CD4-positive, alpha-beta memory T cell (primary cell): ENCODE results near the gene TM4SF20. TPM values are rescaled to one million over a fixed set of nuclear protein-coding genes. Genes with fewer than 3 reads are reported as not detected.

ENCODE experiments used
- CTCF ChIA-PET: fragments of 350-600 bp; sonication (Branson Sonifier 250); formaldehyde crosslinking; loops from one replicate; lab custom pipeline; 2021; ENCODE audit warnings: inconsistent platforms; ENCODE audit not compliant: partially characterized antibody; lab: Charles Lee
- POLR2A ChIA-PET: fragments of 350-600 bp; sonication (Branson Sonifier 250); formaldehyde crosslinking; loops from one replicate; lab custom pipeline; 2021; ENCODE audit not compliant: partially characterized antibody; lab: Charles Lee
- DNase-seq, 5 donors: peaks; one replicate each; pipeline versions ENCODE4 v3.0.0 to v3.0.0-alpha.2; 2020 to 2022; ENCODE audit warnings: mixed read lengths in 1 of 5
- H3K27ac ChIP-seq: one replicate; pipeline ENCODE4 v1.7.0; 2013; ENCODE audit warnings: low read depth, low read length
- H3K27me3 ChIP-seq: 2 replicates; pipeline ENCODE4 v1.7.0; 2013; ENCODE audit warnings: mild to moderate bottlenecking, low read length, moderate library complexity; ENCODE audit not compliant: insufficient read depth
- H3K36me3 ChIP-seq: 2 replicates; pipeline ENCODE4 v1.7.0; 2013; ENCODE audit warnings: mild to moderate bottlenecking, low read length, moderate library complexity; ENCODE audit not compliant: insufficient read depth
- H3K4me1 ChIP-seq: 2 replicates; pipeline ENCODE4 v1.7.0; 2013; ENCODE audit warnings: mild to moderate bottlenecking, low read length, moderate library complexity; ENCODE audit not compliant: insufficient read depth
- H3K4me3 ChIP-seq, 2 donors: one replicate each; pipeline ENCODE4 v1.7.0; 2013; ENCODE audit warnings: low read length in 2 of 2, mild to moderate bottlenecking in 1 of 2
- H3K9me3 ChIP-seq, 2 donors: one replicate each; pipeline ENCODE4 v1.7.0; 2013; ENCODE audit warnings: low read length in 2 of 2, control low read depth in 1 of 2; ENCODE audit not compliant: control insufficient read depth in 1 of 2
- H3K27ac Mint-ChIP-seq, 7 donors: one replicate each; pipeline ENCODE4 v1.8.0; 2020 to 2021; ENCODE audit warnings: mixed read lengths in 7 of 7, mild to moderate bottlenecking in 6 of 7, inconsistent platforms in 3 of 7, moderate library complexity in 3 of 7
- H3K27me3 Mint-ChIP-seq, 2 donors: one replicate each; pipeline ENCODE4 v1.8.0; 2020 to 2021; ENCODE audit warnings: mixed read lengths in 2 of 2
- H3K36me3 Mint-ChIP-seq, 2 donors: one replicate each; pipeline ENCODE4 v1.8.0; 2020 to 2021; ENCODE audit warnings: mixed read lengths in 2 of 2, inconsistent platforms in 1 of 2, mild to moderate bottlenecking in 1 of 2
- H3K4me1 Mint-ChIP-seq, 4 donors: one replicate each; pipeline ENCODE4 v1.8.0; 2020 to 2021; ENCODE audit warnings: mixed read lengths in 4 of 4, mild to moderate bottlenecking in 1 of 4
- H3K4me3 Mint-ChIP-seq, 8 donors: one replicate each; pipeline ENCODE4 v1.8.0; 2020 to 2021; ENCODE audit warnings: mixed read lengths in 8 of 8, mild to moderate bottlenecking in 7 of 8, moderate library complexity in 6 of 8, inconsistent platforms in 3 of 8
- H3K9me3 Mint-ChIP-seq, 8 donors: one replicate each; pipeline ENCODE4 v1.8.0; 2020 to 2021; ENCODE audit warnings: mixed read lengths in 8 of 8, mild to moderate bottlenecking in 5 of 8, inconsistent platforms in 3 of 8, moderate library complexity in 1 of 8
- intact Hi-C: fragments of 100-400 bp; cut with micrococcal nuclease; formaldehyde crosslinking; loops from one replicate; pipeline ENCODE4 v1.15.1; 2023
- polyA plus RNA-seq, 2 donors: library from polyadenylated mRNA; unstranded; fragments of 300-500 nt; fragmentation: Illumina TruSeq; gene quantifications; one replicate each; pipeline ENCODE4 v1.2.3, GENCODE V29; 2021
- total RNA-seq, 2 experiments: library from RNA; stranded (reverse); gene quantifications; one replicate each; pipeline ENCODE4 v1.2.3, GENCODE V29; 2021

TM4SF20 gene
- total and polyA plus RNA-seq, 4 experiments from 2014 or later = not detected

- POLR2A ChIA-PET = interaction anchor here (1.3 kb wide), 1 partner anchor 12 kb away, joined by 3 read pairs; no protein-coding TSS in a partner anchor
- Mint-ChIP-seq H3K36me3 (no peaks in the 10 kb centered on the region), H3K27ac (no peak overlapping the region), H3K4me1 (peaks cover 0 to 2% (median 0%) of the 10 kb centered on the region in 4 donors), H3K4me3 (no peak overlapping the region), H3K9me3 (no peaks in the 10 kb centered on the region), H3K27me3 (peaks cover 2 to 7% of the 10 kb centered on the region in 2 donors)
- DNase-seq = no peak
- Histone ChIP-seq H3K4me3 (no peak overlapping the region), H3K36me3 (no peaks in the 10 kb centered on the region), H3K9me3 (no peaks in the 10 kb centered on the region), H3K27me3 (no peaks in the 10 kb centered on the region), H3K27ac (no peak overlapping the region), H3K4me1 (no peaks in the 10 kb centered on the region)
- intact Hi-C loops = no loop called here
- CTCF ChIA-PET = no interaction called here
Measured at GRCh38 chr2:227374158-227374557, 4.9 kb downstream of the TM4SF20 start.

GRCh38 chr2:227373389-227373788, 5.7 kb downstream of the TM4SF20 start:
- H3K9me3 Mint-ChIP-seq = no peaks in the 10 kb centered on the region
- Histone ChIP-seq H3K27me3 (no peaks in the 10 kb centered on the region), H3K27ac (no peak overlapping the region), H3K36me3 (no peaks in the 10 kb centered on the region), H3K9me3 (no peaks in the 10 kb centered on the region), H3K4me1 (no peaks in the 10 kb centered on the region), H3K4me3 (no peak overlapping the region)
- peaks cover 0 to 2% (median 0%) of the 10 kb centered on the region in 4 donors for H3K4me1 Mint-ChIP-seq
- H3K36me3 Mint-ChIP-seq = no peaks in the 10 kb centered on the region
- H3K4me3 Mint-ChIP-seq = no peak overlapping the region
- H3K27me3 Mint-ChIP-seq = peaks cover 2 to 8% of the 10 kb centered on the region in 2 donors
- no peak for DNase-seq
- ChIA-PET CTCF (no interaction called here), POLR2A (interaction anchor here (1.3 kb wide), 1 partner anchor 13 kb away, joined by 3 read pairs; no protein-coding TSS in a partner anchor)
- intact Hi-C loops = no loop called here
- no peak overlapping the region for H3K27ac Mint-ChIP-seq

GRCh38 chr2:227370791-227371312, 8.3 kb downstream of the TM4SF20 start:
- Histone ChIP-seq H3K4me1 (no peaks in the 10 kb centered on the region), H3K9me3 (no peaks in the 10 kb centered on the region), H3K27me3 (no peaks in the 10 kb centered on the region), H3K4me3 (no peak overlapping the region), H3K27ac (no peak overlapping the region), H3K36me3 (no peaks in the 10 kb centered on the region)
- intact Hi-C loops = no loop called here
- Mint-ChIP-seq H3K27ac (no peak overlapping the region), H3K4me1 (peaks cover 0 to 2% (median 0%) of the 10 kb centered on the region in 4 donors), H3K9me3 (no peaks in the 10 kb centered on the region), H3K4me3 (no peak overlapping the region), H3K36me3 (no peaks in the 10 kb centered on the region), H3K27me3 (peaks cover 2 to 8% of the 10 kb centered on the region in 2 donors)
- ChIA-PET CTCF (no interaction called here), POLR2A (no interaction called here)
- DNase-seq = no peak

GRCh38 chr2:227370092-227370491, 9.0 kb downstream of the TM4SF20 start:
- no peaks in the 10 kb centered on the region for H3K4me1 ChIP-seq
- H3K4me3 Mint-ChIP-seq = no peak overlapping the region
- peaks cover 0 to 2% (median 0%) of the 10 kb centered on the region in 4 donors for H3K4me1 Mint-ChIP-seq
- POLR2A ChIA-PET = no interaction called here
- no peak for DNase-seq
- no peak overlapping the region for H3K4me3 ChIP-seq
- CTCF ChIA-PET = no interaction called here
- no peaks in the 10 kb centered on the region for H3K9me3 Mint-ChIP-seq
- no peak overlapping the region for H3K27ac Mint-ChIP-seq
- no peaks in the 10 kb centered on the region for H3K36me3 ChIP-seq
- no peak overlapping the region for H3K27ac ChIP-seq
- no peaks in the 10 kb centered on the region for H3K9me3 ChIP-seq
- intact Hi-C loops = no loop called here
- no peaks in the 10 kb centered on the region for H3K27me3 ChIP-seq
- H3K36me3 Mint-ChIP-seq = no peaks in the 10 kb centered on the region
- H3K27me3 Mint-ChIP-seq = peaks cover 2 to 8% of the 10 kb centered on the region in 2 donors

- H3K9me3 Mint-ChIP-seq = no peaks in the 10 kb centered on the region
- intact Hi-C loops = no loop called here
- no peaks in the 10 kb centered on the region for H3K4me1 ChIP-seq
Measured at GRCh38 chr2:227368574-227368973, 10.5 kb downstream of the TM4SF20 start.

GRCh38 chr2:227367427-227367795, 11.7 kb downstream of the TM4SF20 start:
- H3K36me3 Mint-ChIP-seq = no peaks in the 10 kb centered on the region
- H3K9me3 Mint-ChIP-seq = no peaks in the 10 kb centered on the region
- no peak overlapping the region for H3K27ac ChIP-seq
- intact Hi-C loops = no loop called here
- peaks cover 2 to 4% of the 10 kb centered on the region in 2 donors for H3K27me3 Mint-ChIP-seq
- no peak overlapping the region for H3K4me3 ChIP-seq
- no peaks in the 10 kb centered on the region for H3K9me3 ChIP-seq
- no peaks in the 10 kb centered on the region for H3K36me3 ChIP-seq
- ChIA-PET CTCF (no interaction called here), POLR2A (no interaction called here)
- no peak for DNase-seq
- H3K27me3 ChIP-seq = no peaks in the 10 kb centered on the region
- no peak overlapping the region for H3K27ac Mint-ChIP-seq
- no peaks in the 10 kb centered on the region for H3K4me1 Mint-ChIP-seq
- H3K4me1 ChIP-seq = no peaks in the 10 kb centered on the region
- H3K4me3 Mint-ChIP-seq = no peak overlapping the region

More at GRCh38 chr2:227368574-227368973, 10.5 kb downstream of the TM4SF20 start:
- no peaks in the 10 kb centered on the region for H3K27me3 ChIP-seq
- no peak overlapping the region for H3K4me3 ChIP-seq
- H3K36me3 Mint-ChIP-seq = no peaks in the 10 kb centered on the region
- H3K4me1 Mint-ChIP-seq = peaks cover 0 to 2% (median 0%) of the 10 kb centered on the region in 4 donors
- H3K27me3 Mint-ChIP-seq = peaks cover 2 to 8% of the 10 kb centered on the region in 2 donors
- no peak overlapping the region for H3K27ac Mint-ChIP-seq
- H3K9me3 ChIP-seq = no peaks in the 10 kb centered on the region
- ChIA-PET POLR2A (no interaction called here), CTCF (no interaction called here)
- DNase-seq = no peak
- H3K27ac ChIP-seq = no peak overlapping the region
- no peak overlapping the region for H3K4me3 Mint-ChIP-seq
- H3K36me3 ChIP-seq = no peaks in the 10 kb centered on the region

GRCh38 chr2:227366769-227367426, 12.2 kb downstream of the TM4SF20 start:
- POLR2A ChIA-PET = no interaction called here
- Histone ChIP-seq H3K36me3 (no peaks in the 10 kb centered on the region), H3K4me1 (no peaks in the 10 kb centered on the region), H3K27me3 (no peaks in the 10 kb centered on the region), H3K4me3 (no peak overlapping the region), H3K27ac (no peak overlapping the region), H3K9me3 (no peaks in the 10 kb centered on the region)
- Mint-ChIP-seq H3K27me3 (peaks cover 2 to 4% of the 10 kb centered on the region in 2 donors), H3K27ac (peak overlapping the region in 1 of 7 donors; percentile 77), H3K9me3 (no peaks in the 10 kb centered on the region), H3K4me1 (no peaks in the 10 kb centered on the region), H3K4me3 (no peak overlapping the region), H3K36me3 (no peaks in the 10 kb centered on the region)
- CTCF ChIA-PET = no interaction called here
- no peak for DNase-seq
- intact Hi-C loops = no loop called here
